Keratinocyte (primary cell): ENCODE measurements around the gene RSPO3. TPM values are rescaled to one million over a fixed set of nuclear protein-coding genes. Genes with fewer than 3 reads are reported as not detected.

Experiments
- DNase-seq: peaks from one replicate; pipeline ENCODE4 v3.0.0-alpha.2; 2011; ENCODE audit warnings: low read depth, missing footprints, low spot score
- FAIRE-seq: peaks from 2 replicates; lab custom pipeline; 2011; peaks lifted over from hg19 to GRCh38; lab: Jason Lieb, UNC
- H2AFZ ChIP-seq: 2 replicates; pipeline ENCODE4 v1.6.0; 2012; ENCODE audit warnings: low read length, control low read depth, inconsistent platforms; ENCODE audit not compliant: control insufficient read depth
- H3K27ac ChIP-seq: 2 replicates; pipeline ENCODE4 v1.5.1; 2011; ENCODE audit warnings: low read length; ENCODE audit not compliant: control insufficient read depth, insufficient read depth
- H3K27me3 ChIP-seq: 3 replicates; pipeline ENCODE4 v1.6.0; 2011; ENCODE audit warnings: low read length; ENCODE audit not compliant: control insufficient read depth, insufficient read depth; ENCODE audit errors: extremely low read depth
- H3K36me3 ChIP-seq, 2 experiments: 2 replicates in 1 of 2; 3 replicates in 1 of 2; pipeline ENCODE4 v1.5.1; 2011; ENCODE audit warnings: low read length in 2 of 2, mild to moderate bottlenecking in 1 of 2; ENCODE audit not compliant: control insufficient read depth in 2 of 2, insufficient read depth in 2 of 2; ENCODE audit errors: extremely low read depth in 1 of 2
- H3K4me1 ChIP-seq: 3 replicates; pipeline ENCODE4 v1.5.1; 2011; ENCODE audit warnings: low read length; ENCODE audit not compliant: control insufficient read depth, insufficient read depth; ENCODE audit errors: extremely low read depth
- H3K4me2 ChIP-seq: 3 replicates; pipeline ENCODE4 v1.6.0; 2011; ENCODE audit warnings: low read depth, low read length; ENCODE audit not compliant: control insufficient read depth, insufficient read depth; ENCODE audit errors: extremely low read depth
- H3K4me3 ChIP-seq, 3 experiments: fragments of 200-600 bp in 1 of 3; sonication (generic) in 1 of 3; 2 replicates in 2 of 3; 3 replicates in 1 of 3; pipeline ENCODE4 v1.5.1; 2011 to 2016; ENCODE audit warnings: low read length in 3 of 3, mild to moderate bottlenecking in 3 of 3, control low read depth in 2 of 3, inconsistent platforms in 1 of 3, low read depth in 1 of 3, mixed read lengths in 1 of 3, mixed run types in 1 of 3, moderate library complexity in 1 of 3; ENCODE audit not compliant: control insufficient read depth in 2 of 3, insufficient read depth in 2 of 3; ENCODE audit errors: extremely low read depth in 1 of 3
- H3K79me2 ChIP-seq: 2 replicates; pipeline ENCODE4 v1.6.0; 2012; ENCODE audit warnings: low read length; ENCODE audit not compliant: control insufficient read depth, insufficient read depth
- H3K9ac ChIP-seq: 3 replicates; pipeline ENCODE4 v1.6.0; 2011; ENCODE audit warnings: low read length; ENCODE audit not compliant: control insufficient read depth, insufficient read depth; ENCODE audit errors: extremely low read depth
- H3K9me1 ChIP-seq: 3 replicates; pipeline ENCODE4 v1.6.0; 2011; ENCODE audit warnings: low read length; ENCODE audit not compliant: control insufficient read depth, insufficient read depth; ENCODE audit errors: extremely low read depth
- H3K9me3 ChIP-seq: 2 replicates; pipeline ENCODE4 v1.5.1; 2012; ENCODE audit warnings: low read depth, low read length; ENCODE audit not compliant: control insufficient read depth
- H4K20me1 ChIP-seq: 3 replicates; pipeline ENCODE4 v1.6.0; 2011; ENCODE audit warnings: low read length; ENCODE audit not compliant: control insufficient read depth, insufficient read depth; ENCODE audit errors: extremely low read depth
- CTCF ChIP-seq, 3 experiments: IDR thresholded peaks in 1 of 3; conservative IDR thresholded peaks in 1 of 3; optimal IDR thresholded peaks in 1 of 3; 2 replicates in 2 of 3; 3 replicates in 1 of 3; pipeline versions ENCODE3 to v1.5.1; 2011; ENCODE audit warnings: low read length in 3 of 3, mild to moderate bottlenecking in 3 of 3, moderate library complexity in 2 of 3, control low read depth in 1 of 3, inconsistent platforms in 1 of 3; ENCODE audit not compliant: insufficient read depth in 2 of 3; ENCODE audit errors: extremely low read depth in 1 of 3
- EZH2 ChIP-seq: IDR thresholded peaks from one replicate; pipeline ENCODE4 v1.6.1; 2012; ENCODE audit warnings: inconsistent platforms, mild to moderate bottlenecking, low read length, moderate library complexity
- dilution Hi-C: fragments of 300-500 bp; cut with MboI; formaldehyde crosslinking; loops from one replicate; pipeline ENCODE4 v1.7.0; 2020; ENCODE audit warnings: low sequenced_read_pairs; ENCODE audit not compliant: extremely low pct_ligation_motif_present
- polyA plus RNA-seq, 5 experiments: library from polyadenylated mRNA; depleted of rRNA in 3 of 5; stranded (reverse) in 3 of 5; stranded (forward) in 1 of 5; unstranded in 1 of 5; fragments of >200 nt; gene quantifications; 1 replicate in 1 of 5; 2 replicates in 3 of 5; 3 replicates in 1 of 5; pipeline versions ENCODE4 v1.2.1 to v1.2.3, GENCODE V29; 2011 to 2012; ENCODE audit warnings: missing spikeins in 2 of 5, low read depth in 1 of 5, low replicate concordance in 1 of 5

RSPO3 gene
- polyA plus RNA-seq, 1 donor (not counting 4 experiments of a cell fraction or from before 2014, with no cell fraction given): not detected

- Histone ChIP-seq H3K36me3 (no peaks in the 10 kb centered on the region), H3K9me3 (no peaks in the 10 kb centered on the region), H3K9ac (no peak overlapping the region), H3K4me1 (peaks cover 9% of the 10 kb centered on the region), H3K4me2 (peak overlapping the region; percentile 69), H3K79me2 (no peaks in the 10 kb centered on the region), H3K9me1 (no peaks in the 10 kb centered on the region), H3K27ac (no peak overlapping the region), H2AFZ (no peak overlapping the region), H3K27me3 (peaks cover 60% of the 10 kb centered on the region), H3K4me3 (peak overlapping the region in 1 of 3 experiments; percentile 43), H4K20me1 (no peaks in the 10 kb centered on the region)
- dilution Hi-C loops: no loop called here
- DNase-seq (no peak), FAIRE-seq (no peak)
- peak; percentile 23 for TF ChIP-seq EZH2
- TF ChIP-seq CTCF (optimal IDR thresholded peaks at IDR 0.05 in 1 of 3, IDR thresholded peaks at IDR 0.05 in 1 of 3, conservative IDR thresholded peaks at IDR 0.05 in 1 of 3; ENCODE audit: extremely low read depth in 1 of 3, insufficient read depth in 2 of 3, low read length in 3 of 3): no peak
These were observed 1.7 kb downstream of the RSPO3 start for GRCh38 chr6:127120023-127120786.

- no peaks in the 10 kb centered on the region for H3K36me3 ChIP-seq
- dilution Hi-C loops: no loop called here
- H3K27me3 ChIP-seq: peaks cover 52% of the 10 kb centered on the region
- H3K9ac ChIP-seq: no peak overlapping the region
- no peaks in the 10 kb centered on the region for H3K9me3 ChIP-seq
- DNase-seq: peak; percentile 17
- H3K4me2 ChIP-seq: no peak overlapping the region
- H3K4me1 ChIP-seq: peaks cover 9% of the 10 kb centered on the region
- no peaks in the 10 kb centered on the region for H4K20me1 ChIP-seq
- no peak overlapping the region for H3K4me3 ChIP-seq
- H3K79me2 ChIP-seq: no peaks in the 10 kb centered on the region
- no peak overlapping the region for H2AFZ ChIP-seq
- no peak overlapping the region for H3K27ac ChIP-seq
- H3K9me1 ChIP-seq: no peaks in the 10 kb centered on the region
- FAIRE-seq: no peak
- TF ChIP-seq CTCF (optimal IDR thresholded peaks at IDR 0.05 in 1 of 3, IDR thresholded peaks at IDR 0.05 in 1 of 3, conservative IDR thresholded peaks at IDR 0.05 in 1 of 3; ENCODE audit: extremely low read depth in 1 of 3, insufficient read depth in 2 of 3, low read length in 3 of 3) (peak; percentile 87 to 94 (median 92)), EZH2 (peak; percentile 41)
These were observed 2.5 kb downstream of the RSPO3 start for GRCh38 chr6:127120787-127121636.
